Measurements from ENCODE around the gene FOXI2. TPM values are rescaled to one million over a fixed set of nuclear protein-coding genes. Genes with fewer than 3 reads are reported as not detected.

FOXI2 gene
- total RNA-seq = under 1 TPM in 1 of 2 donors, not detected in 1; 0.78 TPM

- no peak for ATAC-seq (ENCODE audit: insufficient number of reproducible peaks, low FRiP score, low read depth)
- no peaks in the 10 kb centered on the region for H3K27me3 ChIP-seq (replicated peaks; ENCODE audit: insufficient read depth)
- H3K9me3 ChIP-seq = no peaks in the 10 kb centered on the region
- H3K36me3 ChIP-seq = no peaks in the 10 kb centered on the region
- no peak for TF ChIP-seq CTCF (IDR thresholded peaks at IDR 0.05)
- peak within 1 kb of the TSS; percentile 19 for H3K4me3 ChIP-seq
- peaks cover 0 to 11% of the 10 kb centered on the region in 2 donors for H3K4me1 ChIP-seq (ENCODE audit: control insufficient read depth in 1 of 2, low read depth in 2 of 2)
- DNase-seq (ENCODE audit: low spot score) = no peak
- no peak within 1 kb of the TSS for H3K27ac ChIP-seq
Measured at GRCh38 chr10:127736915-127737562, at the start of gene FOXI2. TSS of gene FOXI2 (plus strand) at chr10:127737185. CDS start at chr10:127737274, 89 bp downstream.

- TF ChIP-seq CTCF (IDR thresholded peaks at IDR 0.05) = no peak
Measured at GRCh38 chr10:127687548-127687947, 49.4 kb upstream of the FOXI2 start.

GRCh38 chr10:127690176-127690835, 46.7 kb upstream of the FOXI2 start:
- Histone ChIP-seq H3K27me3 (replicated peaks; ENCODE audit: insufficient read depth) (no peaks in the 10 kb centered on the region), H3K36me3 (no peaks in the 10 kb centered on the region), H3K27ac (no peak overlapping the region), H3K9me3 (no peaks in the 10 kb centered on the region), H3K4me3 (no peak overlapping the region), H3K4me1 (ENCODE audit: control insufficient read depth in 1 of 2, low read depth in 2 of 2) (no peaks in the 10 kb centered on the region)
- ATAC-seq (ENCODE audit: insufficient number of reproducible peaks, low FRiP score, low read depth) = no peak
- no peak for TF ChIP-seq CTCF (IDR thresholded peaks at IDR 0.05)
- no peak for DNase-seq (ENCODE audit: low spot score)

More at GRCh38 chr10:127687548-127687947, 49.4 kb upstream of the FOXI2 start:
- no peaks in the 10 kb centered on the region for H3K36me3 ChIP-seq
- no peak overlapping the region for H3K4me3 ChIP-seq
- H3K27ac ChIP-seq = no peak overlapping the region
- H3K9me3 ChIP-seq = no peaks in the 10 kb centered on the region
- DNase-seq (ENCODE audit: low spot score) (no peak), ATAC-seq (ENCODE audit: insufficient number of reproducible peaks, low FRiP score, low read depth) (no peak)
- no peaks in the 10 kb centered on the region for H3K27me3 ChIP-seq (replicated peaks; ENCODE audit: insufficient read depth)
- no peaks in the 10 kb centered on the region for H3K4me1 ChIP-seq (ENCODE audit: control insufficient read depth in 1 of 2, low read depth in 2 of 2)

- Histone ChIP-seq H3K27ac (no peak overlapping the region), H3K36me3 (no peaks in the 10 kb centered on the region), H3K4me3 (no peak overlapping the region), H3K4me1 (ENCODE audit: control insufficient read depth in 1 of 2, low read depth in 2 of 2) (no peaks in the 10 kb centered on the region), H3K9me3 (no peaks in the 10 kb centered on the region), H3K27me3 (replicated peaks; ENCODE audit: insufficient read depth) (no peaks in the 10 kb centered on the region)
- DNase-seq (ENCODE audit: low spot score) (no peak), ATAC-seq (ENCODE audit: insufficient number of reproducible peaks, low FRiP score, low read depth) (no peak)
- TF ChIP-seq CTCF (IDR thresholded peaks at IDR 0.05) = no peak
Measured at GRCh38 chr10:127694580-127695193, 42.3 kb upstream of the FOXI2 start.

DNA sequence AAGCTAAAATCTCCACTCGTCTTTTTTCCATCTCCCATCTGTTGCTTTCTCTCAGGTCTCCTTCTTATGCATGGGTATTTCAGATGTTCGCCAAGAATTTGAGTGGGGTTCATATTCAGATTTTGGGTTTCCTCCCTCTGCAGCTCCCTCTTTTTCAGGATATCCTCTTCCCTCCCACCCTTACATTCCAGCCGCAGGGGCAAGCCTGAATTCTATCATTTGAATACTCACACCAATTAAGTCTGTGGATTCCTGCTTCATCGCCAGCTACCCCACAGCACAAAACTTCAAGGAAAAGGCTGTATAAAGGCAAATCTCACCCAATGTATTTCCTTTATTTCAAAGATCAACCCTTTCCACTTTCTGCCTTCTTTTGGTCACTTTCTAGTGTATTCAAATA, 41.6 kb upstream of the FOXI2 start:
- Histone ChIP-seq H3K4me3 (no peak overlapping the region), H3K9me3 (no peaks in the 10 kb centered on the region), H3K36me3 (no peaks in the 10 kb centered on the region), H3K27ac (no peak overlapping the region), H3K4me1 (ENCODE audit: control insufficient read depth in 1 of 2, low read depth in 2 of 2) (no peaks in the 10 kb centered on the region), H3K27me3 (replicated peaks; ENCODE audit: insufficient read depth) (no peaks in the 10 kb centered on the region)
- no peak for TF ChIP-seq CTCF (IDR thresholded peaks at IDR 0.05)
- ATAC-seq (ENCODE audit: insufficient number of reproducible peaks, low FRiP score, low read depth) = no peak
- DNase-seq (ENCODE audit: low spot score) = no peak
